Stimulated activated CD8-positive, alpha-beta memory T cell treated with anti-CD3 and anti-CD28 coated beads, Interleukin-2, amount 100 ng/mL, for 48 hours (primary cell): ENCODE data around the gene SMAD3.
A peak's percentile ranks its signal among the peaks of the same experiment; 100 is the strongest.

Experiments used
- DNase-seq, 2 donors: peaks; one replicate each; pipeline ENCODE4 v3.0.0-alpha.2; 2020; ENCODE audit warnings: low read depth in 2 of 2

Gene SMAD3

GRCh38 chr15:67180035-67180434 lies 114.6 kb downstream of the SMAD3 start:
- no peak for DNase-seq

GRCh38 chr15:67180514-67181191 lies 115.3 kb downstream of the SMAD3 start:
- no peak for DNase-seq

- DNase-seq = no peak
Observed at GRCh38 chr15:67181221-67181639, 115.8 kb downstream of the SMAD3 start.

GRCh38 chr15:67183443-67184169 lies 118.2 kb downstream of the SMAD3 start:
- no peak for DNase-seq

GRCh38 chr15:67184208-67184925 lies 119.0 kb downstream of the SMAD3 start:
- DNase-seq = no peak

GRCh38 chr15:67185051-67185450 lies 119.6 kb downstream of the SMAD3 start:
- no peak for DNase-seq

GRCh38 chr15:67185621-67186225 lies 120.3 kb downstream of the SMAD3 start:
- peak in 1 of 2 donors; percentile 23 for DNase-seq

GRCh38 chr15:67186226-67186649 lies 120.8 kb downstream of the SMAD3 start:
- DNase-seq = no peak

- no peak for DNase-seq
Observed at GRCh38 chr15:67186688-67187087, 121.3 kb downstream of the SMAD3 start.

- DNase-seq = no peak
Observed at GRCh38 chr15:67187351-67187854, 122.0 kb downstream of the SMAD3 start.

GRCh38 chr15:67188551-67189218 lies 123.3 kb downstream of the SMAD3 start:
- DNase-seq = no peak

- no peak for DNase-seq
Observed at GRCh38 chr15:67189326-67190051, 124.1 kb downstream of the SMAD3 start.

- DNase-seq = no peak
Observed at GRCh38 chr15:67190326-67190725, 124.9 kb downstream of the SMAD3 start.

GRCh38 chr15:67190813-67191212 lies 125.4 kb downstream of the SMAD3 start:
- no peak for DNase-seq

GRCh38 chr15:67192185-67192820 lies 126.9 kb downstream of the SMAD3 start:
- no peak for DNase-seq

- DNase-seq = no peak
Observed at GRCh38 chr15:67193223-67193990, 128.0 kb downstream of the SMAD3 start.

GRCh38 chr15:67194171-67195114 lies 129.0 kb downstream of the SMAD3 start:
- DNase-seq = no peak

GRCh38 chr15:67195305-67195704 lies 129.9 kb downstream of the SMAD3 start:
- DNase-seq = no peak
